HepG2 (cell line): ENCODE measurements around the gene ITGB1. TPM values are rescaled to one million over a fixed set of nuclear protein-coding genes. Genes with fewer than 3 reads are reported as not detected.
A peak's percentile ranks its signal among the peaks of the same experiment; 100 is the strongest.

Experiments used
- BCLAF1 ChIP-seq: fragments of 450-650 bp; IDR thresholded peaks from 2 replicates; pipeline ENCODE4 v1.6.1; 2017; ENCODE audit warnings: mild to moderate bottlenecking
- DNMT3B ChIP-seq: conservative IDR thresholded peaks from 2 replicates; pipeline ENCODE4 v1.6.1; 2016; ENCODE audit warnings: missing biosample characterization, control low read depth
- ZNF121 ChIP-seq: sonication (generic); formaldehyde crosslinking; IDR thresholded peaks from 2 replicates; pipeline ENCODE4 v1.5.0; 2020; ENCODE audit warnings: mild to moderate bottlenecking, missing genetic modification reagents
- ZNF451 ChIP-seq: sonication (generic); formaldehyde crosslinking; IDR thresholded peaks from 2 replicates; pipeline ENCODE4 v1.5.0; 2020; ENCODE audit warnings: mild to moderate bottlenecking, missing genetic modification reagents
- ZNF570 ChIP-seq: sonication (generic); formaldehyde crosslinking; IDR thresholded peaks from 2 replicates; pipeline ENCODE4 v1.4.0; 2020; ENCODE audit warnings: mild to moderate bottlenecking, missing genetic modification reagents, borderline replicate concordance
- ZNF574 ChIP-seq: sonication (generic); formaldehyde crosslinking; IDR thresholded peaks from 2 replicates; pipeline ENCODE4 v1.4.0; 2020; ENCODE audit warnings: missing genetic modification reagents
- ZNF652 ChIP-seq: IDR thresholded peaks from 2 replicates; pipeline ENCODE4 v1.6.1; 2016; ENCODE audit warnings: low read depth, borderline replicate concordance
- polyA plus RNA-seq, 8 experiments: library from polyadenylated mRNA; depleted of rRNA in 3 of 8; stranded (reverse) in 7 of 8; unstranded in 1 of 8; fragments of >200 nt; fragmentation: Illumina TruSeq in 4 of 8; extraction: Trizol in 4 of 8; gene quantifications; 2 replicates each; pipeline versions ENCODE4 v1.2.1 to v1.2.3, GENCODE V29; 2011 to 2016; ENCODE audit warnings: low read depth in 4 of 8, missing spikeins in 1 of 8, mixed read lengths in 1 of 8; ENCODE audit not compliant: insufficient read depth in 1 of 8
- total RNA-seq, 5 experiments: library from RNA; depleted of rRNA; stranded (reverse); fragments of >200 nt; fragmentation: Illumina TruSeq; extraction: Trizol; gene quantifications; 2 replicates each; pipeline ENCODE4 v1.2.3, GENCODE V29; 2016; ENCODE audit warnings: low read depth in 1 of 5
- TF ChIP-seq, protein P1 (sequence below): sonication (generic); formaldehyde crosslinking; IDR thresholded peaks from 2 replicates; pipeline ENCODE4 v1.5.1; 2020; ENCODE audit warnings: missing genetic modification reagents, mild to moderate bottlenecking, borderline replicate concordance
- TF ChIP-seq, protein P2 (sequence below): sonication (generic); formaldehyde crosslinking; IDR thresholded peaks from 2 replicates; pipeline ENCODE4 v1.5.0; 2020; ENCODE audit warnings: mild to moderate bottlenecking, missing genetic modification reagents, borderline replicate concordance
- TF ChIP-seq, protein P3 (sequence below): sonication (generic); formaldehyde crosslinking; IDR thresholded peaks from 2 replicates; pipeline ENCODE4 v1.8.1; 2023; ENCODE audit warnings: mild to moderate bottlenecking, missing genetic modification reagents

ITGB1 gene
- total and polyA plus RNA-seq, 2 of the 13 experiments (the other 11 are each of a cell fraction or from before 2014, with no cell fraction given) = 190 to 204 TPM

- no peak for TF ChIP-seq BCLAF1
- TF ChIP-seq ZNF121 (CRISPR knock-in tag) = peak; percentile 48; the same call in 1 of the 2 replicates
- TF ChIP-seq, protein P1, sequence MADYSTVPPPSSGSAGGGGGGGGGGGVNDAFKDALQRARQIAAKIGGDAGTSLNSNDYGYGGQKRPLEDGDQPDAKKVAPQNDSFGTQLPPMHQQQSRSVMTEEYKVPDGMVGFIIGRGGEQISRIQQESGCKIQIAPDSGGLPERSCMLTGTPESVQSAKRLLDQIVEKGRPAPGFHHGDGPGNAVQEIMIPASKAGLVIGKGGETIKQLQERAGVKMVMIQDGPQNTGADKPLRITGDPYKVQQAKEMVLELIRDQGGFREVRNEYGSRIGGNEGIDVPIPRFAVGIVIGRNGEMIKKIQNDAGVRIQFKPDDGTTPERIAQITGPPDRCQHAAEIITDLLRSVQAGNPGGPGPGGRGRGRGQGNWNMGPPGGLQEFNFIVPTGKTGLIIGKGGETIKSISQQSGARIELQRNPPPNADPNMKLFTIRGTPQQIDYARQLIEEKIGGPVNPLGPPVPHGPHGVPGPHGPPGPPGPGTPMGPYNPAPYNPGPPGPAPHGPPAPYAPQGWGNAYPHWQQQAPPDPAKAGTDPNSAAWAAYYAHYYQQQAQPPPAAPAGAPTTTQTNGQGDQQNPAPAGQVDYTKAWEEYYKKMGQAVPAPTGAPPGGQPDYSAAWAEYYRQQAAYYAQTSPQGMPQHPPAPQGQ (CRISPR knock-in tag) = no peak
- TF ChIP-seq ZNF652 (CRISPR knock-in tag) = peak; percentile 20; the same call in 1 of the 2 replicates
- 0 out of 2 replicates have a peak, but pooled peaks have one; percentile 33 for TF ChIP-seq DNMT3B (CRISPR knock-in tag)
- TF ChIP-seq, protein P2, sequence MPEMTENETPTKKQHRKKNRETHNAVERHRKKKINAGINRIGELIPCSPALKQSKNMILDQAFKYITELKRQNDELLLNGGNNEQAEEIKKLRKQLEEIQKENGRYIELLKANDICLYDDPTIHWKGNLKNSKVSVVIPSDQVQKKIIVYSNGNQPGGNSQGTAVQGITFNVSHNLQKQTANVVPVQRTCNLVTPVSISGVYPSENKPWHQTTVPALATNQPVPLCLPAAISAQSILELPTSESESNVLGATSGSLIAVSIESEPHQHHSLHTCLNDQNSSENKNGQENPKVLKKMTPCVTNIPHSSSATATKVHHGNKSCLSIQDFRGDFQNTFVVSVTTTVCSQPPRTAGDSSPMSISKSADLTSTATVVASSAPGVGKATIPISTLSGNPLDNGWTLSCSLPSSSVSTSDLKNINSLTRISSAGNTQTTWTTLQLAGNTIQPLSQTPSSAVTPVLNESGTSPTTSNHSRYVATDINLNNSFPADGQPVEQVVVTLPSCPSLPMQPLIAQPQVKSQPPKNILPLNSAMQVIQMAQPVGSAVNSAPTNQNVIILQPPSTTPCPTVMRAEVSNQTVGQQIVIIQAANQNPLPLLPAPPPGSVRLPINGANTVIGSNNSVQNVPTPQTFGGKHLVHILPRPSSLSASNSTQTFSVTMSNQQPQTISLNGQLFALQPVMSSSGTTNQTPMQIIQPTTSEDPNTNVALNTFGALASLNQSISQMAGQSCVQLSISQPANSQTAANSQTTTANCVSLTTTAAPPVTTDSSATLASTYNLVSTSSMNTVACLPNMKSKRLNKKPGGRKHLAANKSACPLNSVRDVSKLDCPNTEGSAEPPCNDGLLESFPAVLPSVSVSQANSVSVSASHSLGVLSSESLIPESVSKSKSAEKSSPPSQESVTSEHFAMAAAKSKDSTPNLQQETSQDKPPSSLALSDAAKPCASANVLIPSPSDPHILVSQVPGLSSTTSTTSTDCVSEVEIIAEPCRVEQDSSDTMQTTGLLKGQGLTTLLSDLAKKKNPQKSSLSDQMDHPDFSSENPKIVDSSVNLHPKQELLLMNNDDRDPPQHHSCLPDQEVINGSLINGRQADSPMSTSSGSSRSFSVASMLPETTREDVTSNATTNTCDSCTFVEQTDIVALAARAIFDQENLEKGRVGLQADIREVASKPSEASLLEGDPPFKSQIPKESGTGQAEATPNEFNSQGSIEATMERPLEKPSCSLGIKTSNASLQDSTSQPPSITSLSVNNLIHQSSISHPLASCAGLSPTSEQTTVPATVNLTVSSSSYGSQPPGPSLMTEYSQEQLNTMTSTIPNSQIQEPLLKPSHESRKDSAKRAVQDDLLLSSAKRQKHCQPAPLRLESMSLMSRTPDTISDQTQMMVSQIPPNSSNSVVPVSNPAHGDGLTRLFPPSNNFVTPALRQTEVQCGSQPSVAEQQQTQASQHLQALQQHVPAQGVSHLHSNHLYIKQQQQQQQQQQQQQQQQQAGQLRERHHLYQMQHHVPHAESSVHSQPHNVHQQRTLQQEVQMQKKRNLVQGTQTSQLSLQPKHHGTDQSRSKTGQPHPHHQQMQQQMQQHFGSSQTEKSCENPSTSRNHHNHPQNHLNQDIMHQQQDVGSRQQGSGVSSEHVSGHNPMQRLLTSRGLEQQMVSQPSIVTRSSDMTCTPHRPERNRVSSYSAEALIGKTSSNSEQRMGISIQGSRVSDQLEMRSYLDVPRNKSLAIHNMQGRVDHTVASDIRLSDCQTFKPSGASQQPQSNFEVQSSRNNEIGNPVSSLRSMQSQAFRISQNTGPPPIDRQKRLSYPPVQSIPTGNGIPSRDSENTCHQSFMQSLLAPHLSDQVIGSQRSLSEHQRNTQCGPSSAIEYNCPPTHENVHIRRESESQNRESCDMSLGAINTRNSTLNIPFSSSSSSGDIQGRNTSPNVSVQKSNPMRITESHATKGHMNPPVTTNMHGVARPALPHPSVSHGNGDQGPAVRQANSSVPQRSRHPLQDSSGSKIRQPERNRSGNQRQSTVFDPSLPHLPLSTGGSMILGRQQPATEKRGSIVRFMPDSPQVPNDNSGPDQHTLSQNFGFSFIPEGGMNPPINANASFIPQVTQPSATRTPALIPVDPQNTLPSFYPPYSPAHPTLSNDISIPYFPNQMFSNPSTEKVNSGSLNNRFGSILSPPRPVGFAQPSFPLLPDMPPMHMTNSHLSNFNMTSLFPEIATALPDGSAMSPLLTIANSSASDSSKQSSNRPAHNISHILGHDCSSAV (CRISPR knock-in tag) = no peak
- TF ChIP-seq ZNF574 (CRISPR knock-in tag) = peak; percentile 87
- TF ChIP-seq, protein P3, sequence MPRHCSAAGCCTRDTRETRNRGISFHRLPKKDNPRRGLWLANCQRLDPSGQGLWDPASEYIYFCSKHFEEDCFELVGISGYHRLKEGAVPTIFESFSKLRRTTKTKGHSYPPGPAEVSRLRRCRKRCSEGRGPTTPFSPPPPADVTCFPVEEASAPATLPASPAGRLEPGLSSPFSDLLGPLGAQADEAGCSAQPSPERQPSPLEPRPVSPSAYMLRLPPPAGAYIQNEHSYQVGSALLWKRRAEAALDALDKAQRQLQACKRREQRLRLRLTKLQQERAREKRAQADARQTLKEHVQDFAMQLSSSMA (CRISPR knock-in tag) = no peak
- TF ChIP-seq ZNF570 (CRISPR knock-in tag) = no peak
- TF ChIP-seq ZNF451 = peak; percentile 62; the same call in 1 of the 2 replicates
Measured at GRCh38 chr10:32958085-32959005, at the start of gene ITGB1 (continued).
